Aorta (tissue), 5 donors: ENCODE measurements around the gene TMIGD1. TPM values are rescaled to one million over a fixed set of nuclear protein-coding genes. Genes with fewer than 3 reads are reported as not detected.

Experiments used
- ATAC-seq: fragments of 200-7000 bp; cut with Tn5 transposase; one replicate; pipeline ENCODE4 v1.9.1; 2022; ENCODE audit warnings: moderate library complexity; ENCODE audit not compliant: low FRiP score
- DNase-seq, 2 donors: peaks; one replicate each; pipeline ENCODE4 v3.0.0-alpha.2; 2020
- H3K27ac ChIP-seq, 2 donors: one replicate each; pipeline ENCODE4 v1.5.1; 2013; ENCODE audit warnings: low read length in 2 of 2, mild to moderate bottlenecking in 2 of 2, moderate library complexity in 2 of 2, control low read depth in 1 of 2, inconsistent platforms in 1 of 2, low read depth in 1 of 2
- H3K27me3 ChIP-seq, 2 donors: one replicate each; pipeline ENCODE4 v1.6.1; 2013; ENCODE audit warnings: control low read depth in 1 of 2, low read length in 1 of 2, mild to moderate bottlenecking in 1 of 2, moderate library complexity in 1 of 2; ENCODE audit not compliant: insufficient read depth in 2 of 2, control insufficient read depth in 1 of 2
- H3K36me3 ChIP-seq, 2 donors: one replicate each; pipeline ENCODE4 v1.6.1; 2013; ENCODE audit warnings: control low read depth in 1 of 2, low read length in 1 of 2, mild to moderate bottlenecking in 1 of 2; ENCODE audit not compliant: insufficient read depth in 2 of 2, control insufficient read depth in 1 of 2
- H3K4me1 ChIP-seq, 2 donors: one replicate each; pipeline ENCODE4 v1.6.1; 2013; ENCODE audit warnings: low read length in 2 of 2, control low read depth in 1 of 2, mild to moderate bottlenecking in 1 of 2, moderate library complexity in 1 of 2; ENCODE audit not compliant: insufficient read depth in 2 of 2, control insufficient read depth in 1 of 2
- H3K4me3 ChIP-seq, 2 donors: one replicate each; pipeline ENCODE4 v1.5.1; 2013; ENCODE audit warnings: low read length in 2 of 2, control low read depth in 1 of 2, mild to moderate bottlenecking in 1 of 2
- H3K9me3 ChIP-seq: one replicate; pipeline ENCODE4 v1.6.1; 2013; ENCODE audit warnings: mild to moderate bottlenecking, low read length; ENCODE audit not compliant: control insufficient read depth
- WGBS, 2 donors: extraction: QIAGEN DNeasy Blood & Tissue Kit; methylation state at CpG; one replicate each; pipeline ENCODE4 v1.1.7; 2013; 5-methylcytosine and 5-hydroxymethylcytosine counted together
- intact Hi-C, 2 donors: fragments of 100-400 bp; cut with DNase I; formaldehyde crosslinking; loops; one replicate each; pipeline versions ENCODE4 v1.14.2 to v1.15.0; 2022
- polyA plus RNA-seq, 2 donors: library from polyadenylated mRNA; stranded (reverse); fragments of 200-250 nt; gene quantifications; one replicate each; pipeline ENCODE4 v1.2.3, GENCODE V29; 2013
- total RNA-seq, 2 donors: library from RNA; stranded (reverse); fragmentation: NEBNext Ultra II Directional; extraction: Animal tissue kit (Norgen Biotek cat#: 25700); gene quantifications; one replicate each; pipeline ENCODE4 v1.2.1, GENCODE V29; 2021
- donor health status: healthy with polysubstance abuse.
- donor health status: Bipolar disorder and iron deficiency.
- donor health status: DM: no; HTN: no; CAD: no.
- donor health status: DM: no; HTN: no; CAD: no.
- donor health status: DM: yes; HTN: yes; CAD: no.

Gene TMIGD1
- total and polyA plus RNA-seq, 4 donors: 1.9 TPM; not detected in 3

DNA sequence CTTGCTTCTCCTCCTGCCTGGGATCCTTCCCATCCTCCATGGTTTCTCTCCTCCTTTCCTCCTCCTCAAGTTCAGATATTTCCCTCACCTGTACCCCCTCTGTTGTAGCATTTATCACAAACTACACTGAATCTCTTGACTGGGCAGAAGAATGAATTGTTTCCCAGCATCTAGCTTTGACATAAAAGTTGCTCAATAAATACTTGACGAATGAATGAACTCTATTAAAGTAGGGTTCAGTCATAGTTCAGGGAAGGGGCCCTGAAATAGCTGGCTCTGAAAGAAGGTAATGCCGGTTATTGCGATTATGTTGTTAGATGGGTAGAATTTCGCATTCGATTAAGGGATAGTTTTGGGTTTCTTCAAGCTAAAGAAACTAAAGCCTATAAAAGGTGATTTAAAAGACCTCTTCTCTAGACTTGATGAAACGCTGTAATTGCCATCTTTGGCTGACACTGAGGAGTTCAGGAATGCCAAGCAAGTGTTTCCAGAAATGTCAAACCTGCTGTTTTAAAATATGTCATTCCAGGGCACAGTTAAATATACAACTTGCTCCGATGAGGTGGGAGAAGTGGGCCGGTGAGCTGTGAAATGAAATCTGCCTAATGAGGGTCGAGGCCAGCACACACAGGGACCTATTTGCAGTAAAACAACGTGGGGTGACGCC, 43.9 kb upstream of the TMIGD1 start:
- no peaks in the 10 kb centered on the region for H3K27me3 ChIP-seq
- intact Hi-C loops: loop anchor here in 1 of 2 donors (10.0 kb wide), 1 partner anchor 83 kb away; the partner anchor contains the start of gene BLMH
- DNase-seq (no peak), ATAC-seq (no peak)
- no peak overlapping the region for H3K27ac ChIP-seq
- peak overlapping the region; percentile 62 to 64 for H3K4me3 ChIP-seq
- WGBS, 2 donors: 49 to 55% methylated on average over 11 of the region's 11 CpGs
- peaks cover 0 to 2% of the 10 kb centered on the region in 2 donors for H3K4me1 ChIP-seq
- H3K9me3 ChIP-seq: no peaks in the 10 kb centered on the region
- H3K36me3 ChIP-seq: no peaks in the 10 kb centered on the region

DNA sequence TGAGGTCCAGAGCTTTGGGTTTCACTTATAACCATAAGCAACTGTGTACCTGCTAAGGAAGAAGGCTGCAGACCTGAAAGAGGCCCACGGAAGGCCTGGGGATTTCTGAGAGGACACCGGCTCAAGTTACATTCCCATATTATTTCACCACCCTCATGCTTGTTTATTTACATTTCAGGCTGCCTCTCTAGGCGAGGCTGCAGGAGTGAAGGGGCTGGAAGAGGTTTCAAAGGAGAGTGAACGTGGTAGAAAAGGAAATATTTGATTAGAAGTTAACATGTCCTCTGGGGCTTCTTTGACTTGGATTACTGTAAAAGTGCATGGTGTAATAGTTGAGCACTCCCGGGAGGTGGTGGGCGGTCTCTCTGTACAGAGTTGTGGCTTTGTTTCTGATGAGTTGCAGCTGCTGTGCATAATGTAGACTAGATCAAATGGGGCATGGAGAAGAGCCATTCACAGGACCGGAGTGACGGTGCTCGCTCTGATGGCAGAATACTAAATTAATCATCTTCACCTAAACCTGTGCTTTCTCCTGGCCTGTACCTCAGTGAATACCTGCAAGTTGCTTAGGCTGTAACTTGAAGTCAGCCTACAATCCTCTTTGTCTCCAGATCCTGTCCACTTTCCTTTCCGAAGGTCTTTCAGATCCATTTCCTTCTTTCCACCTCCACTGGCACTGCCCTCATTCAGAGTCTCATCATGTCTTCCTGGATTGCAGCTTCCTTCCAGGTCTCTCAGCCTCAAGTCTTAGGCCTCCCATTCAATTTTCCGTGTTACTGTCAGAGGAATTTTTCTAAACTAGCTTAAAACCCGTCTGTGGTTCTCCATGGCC, 43.0 kb upstream of the TMIGD1 start:
- no peaks in the 10 kb centered on the region for H3K27me3 ChIP-seq
- H3K27ac ChIP-seq: no peak overlapping the region
- no peak overlapping the region for H3K4me3 ChIP-seq
- H3K36me3 ChIP-seq: no peaks in the 10 kb centered on the region
- H3K9me3 ChIP-seq: no peaks in the 10 kb centered on the region
- no peak for DNase-seq
- H3K4me1 ChIP-seq: peaks cover 0 to 2% of the 10 kb centered on the region in 2 donors
- intact Hi-C loops: loop anchor here in 1 of 2 donors (10.0 kb wide), 1 partner anchor 82 kb away; the partner anchor contains the start of gene BLMH
- WGBS, 2 donors: 88 to 91% methylated on average over 12 of the region's 12 CpGs
- no peak for ATAC-seq

DNA sequence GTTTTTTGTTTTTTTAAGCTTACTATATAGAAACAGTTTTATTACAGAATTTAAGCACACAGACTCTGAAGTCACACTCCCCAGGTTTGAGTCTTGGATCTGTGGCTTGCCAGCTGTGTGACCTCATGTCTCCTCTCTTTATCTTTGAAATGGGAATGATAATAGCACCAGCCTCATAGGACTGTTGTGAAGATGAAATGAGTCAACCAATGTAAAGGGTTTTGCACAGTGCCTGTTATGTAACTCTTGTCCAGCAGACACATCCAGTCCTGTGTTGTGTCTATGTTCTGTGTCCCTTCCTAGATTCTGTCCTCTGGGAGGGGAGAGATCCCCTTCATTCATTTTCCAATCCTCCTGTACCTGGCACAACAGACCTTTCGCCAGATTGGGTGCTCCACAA, 41.8 kb upstream of the TMIGD1 start:
- ATAC-seq: no peak

DNA sequence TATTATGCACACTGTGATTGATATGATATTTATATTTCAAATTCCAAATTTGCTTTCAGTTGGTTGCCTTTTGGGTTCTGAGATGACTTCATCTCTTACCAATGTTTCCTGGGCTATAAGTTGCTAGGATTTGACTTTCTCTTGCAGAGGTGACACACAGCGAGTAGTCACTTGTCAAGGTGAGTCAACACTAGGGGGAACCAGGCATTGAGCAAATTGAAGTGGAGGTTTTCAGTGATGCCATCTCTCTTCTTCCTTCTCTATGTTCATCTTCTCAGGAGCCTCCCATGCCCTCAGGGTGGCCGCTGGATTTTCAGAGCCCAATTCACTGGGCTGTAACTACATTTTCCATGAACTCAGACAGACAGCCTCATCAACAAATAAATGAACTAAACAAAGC, 38.9 kb upstream of the TMIGD1 start:
- DNase-seq (no peak), ATAC-seq (no peak)
- Histone ChIP-seq H3K27me3 (no peaks in the 10 kb centered on the region), H3K9me3 (no peaks in the 10 kb centered on the region), H3K27ac (no peak overlapping the region), H3K4me1 (no peaks in the 10 kb centered on the region), H3K4me3 (no peak overlapping the region), H3K36me3 (no peaks in the 10 kb centered on the region)
- intact Hi-C loops: loop anchor here in 1 of 2 donors (10.0 kb wide), 1 partner anchor 78 kb away; the partner anchor contains the start of gene BLMH
- 92 to 94% methylated on average over 2 of the region's 2 CpGs for WGBS, 2 donors

More for the DNA sequence above, 41.8 kb upstream of the TMIGD1 start:
- no peak overlapping the region for H3K27ac ChIP-seq
- H3K9me3 ChIP-seq: no peaks in the 10 kb centered on the region
- intact Hi-C loops: loop anchor here in 1 of 2 donors (10.0 kb wide), 1 partner anchor 81 kb away; the partner anchor contains the start of gene BLMH
- no peaks in the 10 kb centered on the region for H3K27me3 ChIP-seq
- no peaks in the 10 kb centered on the region for H3K4me1 ChIP-seq
- WGBS, 2 donors: 98 to 100% methylated on average over 1 of the region's 1 CpG
- H3K4me3 ChIP-seq: no peak overlapping the region
- no peak for DNase-seq
- H3K36me3 ChIP-seq: no peaks in the 10 kb centered on the region

DNA sequence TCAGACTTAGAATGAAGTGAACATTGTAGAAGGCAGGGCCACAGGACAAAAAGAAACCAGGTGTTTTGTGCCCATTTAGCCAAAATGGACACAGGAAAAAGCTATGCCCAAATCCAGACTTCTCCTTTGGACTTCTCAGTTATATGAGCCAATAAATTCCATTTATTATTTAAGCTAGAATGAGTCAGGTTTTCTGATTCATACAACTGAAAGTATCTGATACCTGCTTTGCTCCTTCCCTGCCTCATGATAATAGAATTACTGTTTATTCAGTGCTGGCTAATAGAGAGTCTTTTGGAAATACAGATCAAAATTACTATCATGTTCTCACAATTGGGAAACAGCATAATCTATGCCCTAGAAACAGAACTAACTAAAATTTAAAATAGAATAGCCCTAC, 36.1 kb upstream of the TMIGD1 start:
- H3K4me1 ChIP-seq: no peaks in the 10 kb centered on the region
- no peaks in the 10 kb centered on the region for H3K27me3 ChIP-seq
- intact Hi-C loops: loop anchor here in 1 of 2 donors (10.0 kb wide), 1 partner anchor 75 kb away; the partner anchor contains the start of gene BLMH
- H3K4me3 ChIP-seq: no peak overlapping the region
- no peaks in the 10 kb centered on the region for H3K36me3 ChIP-seq
- DNase-seq (no peak), ATAC-seq (no peak)
- H3K9me3 ChIP-seq: no peaks in the 10 kb centered on the region
- H3K27ac ChIP-seq: no peak overlapping the region

DNA sequence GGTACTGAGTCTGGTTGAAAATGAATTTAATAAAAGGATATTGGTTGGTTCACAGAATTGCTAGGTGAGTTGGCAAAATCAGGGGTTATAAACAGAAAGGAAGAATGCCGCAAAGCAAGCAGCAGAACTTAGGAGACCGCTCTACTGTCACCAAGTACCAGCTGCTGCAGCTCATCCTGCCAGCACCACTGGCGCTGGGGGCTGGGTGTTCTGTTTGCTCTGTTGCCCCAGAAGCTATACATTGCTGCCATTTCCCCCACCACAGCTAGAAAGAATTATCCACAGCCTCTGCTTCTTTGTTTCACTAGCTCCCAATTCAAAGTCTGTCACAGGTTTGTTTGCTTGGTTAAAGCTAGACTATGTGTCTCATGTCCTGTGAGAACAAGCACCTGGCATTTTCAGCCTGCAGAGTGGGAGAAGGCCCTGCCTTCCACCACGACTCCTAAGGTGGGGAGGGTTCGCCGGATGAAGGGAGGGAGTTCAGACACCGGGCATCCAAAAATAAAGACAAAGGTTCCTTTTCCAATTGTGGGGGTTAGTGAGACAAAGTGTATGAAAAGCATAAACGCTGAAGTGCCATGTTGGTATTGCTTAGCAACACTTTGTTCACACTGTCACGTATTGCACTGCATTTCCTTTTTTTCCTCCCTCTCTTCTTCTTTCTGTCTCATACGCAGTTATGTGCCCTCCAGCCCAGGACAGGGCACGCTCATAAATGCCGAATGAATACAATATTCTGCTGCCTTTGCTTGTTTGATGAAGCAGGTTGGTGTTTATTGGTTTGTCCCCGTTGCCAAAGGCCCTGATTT, 35.3 kb upstream of the TMIGD1 start:
- no peaks in the 10 kb centered on the region for H3K27me3 ChIP-seq
- no peaks in the 10 kb centered on the region for H3K36me3 ChIP-seq
- 89 to 90% methylated on average over 13 of the region's 13 CpGs for WGBS, 2 donors
- H3K9me3 ChIP-seq: no peaks in the 10 kb centered on the region
- intact Hi-C loops: no loop called here
- no peak overlapping the region for H3K4me3 ChIP-seq
- H3K4me1 ChIP-seq: no peaks in the 10 kb centered on the region
- ATAC-seq (no peak), DNase-seq (no peak)
- H3K27ac ChIP-seq: no peak overlapping the region

DNA sequence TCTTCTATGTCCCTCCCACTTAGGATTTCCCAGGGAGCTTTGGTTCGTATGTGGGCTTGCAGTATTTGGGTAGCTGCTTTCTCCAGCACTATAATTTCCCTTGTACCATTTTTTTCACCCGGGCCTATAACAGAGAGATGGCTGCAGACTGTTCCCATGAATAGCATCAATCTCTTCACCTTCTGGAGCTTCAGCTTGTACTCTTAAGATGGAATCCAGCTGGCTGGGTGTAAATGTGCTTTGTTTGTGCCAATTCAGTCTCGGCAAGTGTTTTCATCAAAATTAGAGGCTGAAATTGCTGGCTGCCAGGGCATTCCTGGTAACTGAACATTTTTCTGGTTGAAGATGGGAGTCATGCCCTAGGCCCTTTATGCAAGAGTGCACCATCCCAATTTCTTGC, 32.7 kb upstream of the TMIGD1 start:
- Histone ChIP-seq H3K27me3 (no peaks in the 10 kb centered on the region), H3K27ac (no peak overlapping the region), H3K4me3 (no peak overlapping the region), H3K4me1 (no peaks in the 10 kb centered on the region), H3K36me3 (no peaks in the 10 kb centered on the region), H3K9me3 (peaks cover 3% of the 10 kb centered on the region)
- WGBS, 2 donors: 52 to 61% methylated on average over 3 of the region's 3 CpGs
- DNase-seq (no peak), ATAC-seq (no peak)
- intact Hi-C loops: no loop called here

DNA sequence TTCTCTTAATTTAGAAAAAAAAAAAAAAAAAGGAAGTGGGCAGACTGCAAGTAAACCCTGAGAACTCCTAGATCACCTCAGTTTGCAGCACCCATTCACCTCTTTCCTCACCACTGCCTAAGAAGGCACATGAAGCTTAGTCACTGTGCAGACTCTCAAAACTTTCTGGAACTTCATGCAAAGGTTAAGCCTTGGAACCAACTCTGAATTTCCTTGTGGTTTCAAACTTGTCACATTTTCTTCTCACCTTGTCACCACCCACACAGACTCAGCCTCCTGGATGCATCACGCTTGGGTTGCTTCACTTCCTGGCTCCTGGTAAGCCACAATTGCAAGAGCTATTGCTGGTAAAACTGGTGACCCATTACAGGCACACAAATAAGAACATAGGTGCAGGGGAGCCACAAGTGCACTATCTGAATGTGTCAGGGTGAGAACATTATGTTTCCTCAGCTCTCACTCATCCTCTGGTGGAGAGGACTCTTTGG, 29.9 kb upstream of the TMIGD1 start:
- intact Hi-C loops: no loop called here
- Histone ChIP-seq H3K27me3 (no peaks in the 10 kb centered on the region), H3K27ac (no peak overlapping the region), H3K36me3 (no peaks in the 10 kb centered on the region), H3K4me3 (no peak overlapping the region), H3K4me1 (no peaks in the 10 kb centered on the region), H3K9me3 (peaks cover 3% of the 10 kb centered on the region)
- DNase-seq: no peak
- ATAC-seq: peak; percentile 62
- WGBS, 2 donors: 47 to 63% methylated on average over 1 of the region's 1 CpG
